Activated CD4-positive, alpha-beta T cell treated with anti-CD3 and anti-CD28 coated beads, Interleukin-2, amount 50 U/mL, for 24 hours (primary cell): Measurements from ENCODE around the gene SMIM3.
"Not testable (repeated sequence)": the region's sequence is repeated elsewhere in the genome, so short reads cannot be mapped to it uniquely, and the experiment has no call there.

Source experiments
- DNase-seq, 2 donors: peaks; one replicate each; pipeline ENCODE4 v3.0.0-alpha.2; 2020; ENCODE audit warnings: low read depth in 1 of 2, low spot score in 1 of 2

Gene SMIM3

GRCh38 chr5:150793423-150793888 lies 14.9 kb downstream of the SMIM3 start:
- not testable (repeated sequence) for DNase-seq

GRCh38 chr5:150794927-150795326 lies 16.4 kb downstream of the SMIM3 start:
- no peak for DNase-seq

GRCh38 chr5:150797384-150797783 lies 18.8 kb downstream of the SMIM3 start:
- DNase-seq: no peak

- no peak for DNase-seq
These were observed 22.8 kb downstream of the SMIM3 start for GRCh38 chr5:150801117-150801927.

GRCh38 chr5:150804388-150804787 lies 25.8 kb downstream of the SMIM3 start:
- no peak for DNase-seq

GRCh38 chr5:150809363-150809762 lies 30.8 kb downstream of the SMIM3 start:
- DNase-seq: no peak

GRCh38 chr5:150815010-150815409 lies 36.5 kb downstream of the SMIM3 start:
- DNase-seq: no peak

- no peak for DNase-seq
These were observed 38.4 kb downstream of the SMIM3 start for GRCh38 chr5:150816946-150817345.

GRCh38 chr5:150829744-150830143 lies 51.2 kb downstream of the SMIM3 start:
- no peak for DNase-seq

- DNase-seq: not testable (repeated sequence)
These were observed 53.3 kb downstream of the SMIM3 start for GRCh38 chr5:150831821-150832220.

GRCh38 chr5:150836064-150836463 lies 57.5 kb downstream of the SMIM3 start:
- DNase-seq: no peak

GRCh38 chr5:150836703-150837102 lies 58.1 kb downstream of the SMIM3 start:
- no peak for DNase-seq

GRCh38 chr5:150845185-150845859 lies 66.8 kb downstream of the SMIM3 start:
- DNase-seq: not testable (repeated sequence)

- not testable (repeated sequence) for DNase-seq
These were observed 67.7 kb downstream of the SMIM3 start, which contains the start of gene IRGM for GRCh38 chr5:150846308-150846653. TSS of gene IRGM (plus strand) at chr5:150846521. CDS start at chr5:150848124, 1,603 bp downstream.
